HUES48 (cell line): ENCODE data around the gene PPIL6.
"Not testable (repeated sequence)": the region's sequence is repeated elsewhere in the genome, so short reads cannot be mapped to it uniquely, and the experiment has no call there.

Experiments used
- H3K27ac ChIP-seq: one replicate; pipeline ENCODE4 v1.7.0; 2013; ENCODE audit warnings: low read depth, low read length, inconsistent platforms
- H3K27me3 ChIP-seq: 2 replicates; pipeline ENCODE4 v1.6.1; 2013; ENCODE audit warnings: mild to moderate bottlenecking, low read length; ENCODE audit not compliant: control insufficient read depth, insufficient read depth
- H3K36me3 ChIP-seq: 2 replicates; pipeline ENCODE4 v1.6.1; 2013; ENCODE audit warnings: low read length; ENCODE audit not compliant: control insufficient read depth, insufficient read depth
- H3K4me1 ChIP-seq: 2 replicates; pipeline ENCODE4 v1.6.1; 2013; ENCODE audit warnings: mild to moderate bottlenecking, low read length; ENCODE audit not compliant: control insufficient read depth, insufficient read depth
- H3K4me3 ChIP-seq: 2 replicates; pipeline ENCODE4 v1.5.1; 2013; ENCODE audit warnings: mild to moderate bottlenecking, low read depth, low read length
- H3K9ac ChIP-seq: 2 replicates; pipeline ENCODE4 v1.6.1; 2013; ENCODE audit warnings: mild to moderate bottlenecking, low read depth, low read length, moderate library complexity
- H3K9me3 ChIP-seq: 2 replicates; pipeline ENCODE4 v1.6.1; 2013; ENCODE audit warnings: low read length; ENCODE audit not compliant: control insufficient read depth, insufficient read depth

PPIL6 gene

DNA sequence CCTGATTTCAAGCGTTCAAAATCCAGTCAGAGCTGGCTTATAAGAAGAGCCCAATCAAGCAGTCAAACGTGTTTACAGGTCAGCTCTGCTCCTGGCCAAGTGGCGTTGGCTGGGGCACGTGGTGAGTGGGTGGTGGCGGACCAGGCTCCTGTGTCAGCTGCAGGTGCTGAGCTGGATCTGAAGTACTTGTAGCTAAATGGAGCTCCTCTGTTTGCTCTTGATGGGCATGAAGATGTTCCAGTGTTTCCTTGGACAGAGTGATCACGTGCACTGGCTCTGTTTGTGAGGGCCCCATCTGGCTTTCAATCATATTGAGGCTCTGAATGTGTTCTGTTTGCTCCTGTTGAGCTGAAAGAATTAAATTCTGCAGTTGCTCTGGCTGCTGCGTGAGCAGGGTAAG is 25.3 kb upstream of the PPIL6 start:
- H3K27ac ChIP-seq, result no peak overlapping the region
- no peak overlapping the region for H3K9ac ChIP-seq
- no peaks in the 10 kb centered on the region for H3K9me3 ChIP-seq
- H3K4me1 ChIP-seq, result no peaks in the 10 kb centered on the region
- H3K4me3 ChIP-seq, result no peak overlapping the region
- H3K36me3 ChIP-seq, result peaks cover 99% of the 10 kb centered on the region
- no peaks in the 10 kb centered on the region for H3K27me3 ChIP-seq

DNA sequence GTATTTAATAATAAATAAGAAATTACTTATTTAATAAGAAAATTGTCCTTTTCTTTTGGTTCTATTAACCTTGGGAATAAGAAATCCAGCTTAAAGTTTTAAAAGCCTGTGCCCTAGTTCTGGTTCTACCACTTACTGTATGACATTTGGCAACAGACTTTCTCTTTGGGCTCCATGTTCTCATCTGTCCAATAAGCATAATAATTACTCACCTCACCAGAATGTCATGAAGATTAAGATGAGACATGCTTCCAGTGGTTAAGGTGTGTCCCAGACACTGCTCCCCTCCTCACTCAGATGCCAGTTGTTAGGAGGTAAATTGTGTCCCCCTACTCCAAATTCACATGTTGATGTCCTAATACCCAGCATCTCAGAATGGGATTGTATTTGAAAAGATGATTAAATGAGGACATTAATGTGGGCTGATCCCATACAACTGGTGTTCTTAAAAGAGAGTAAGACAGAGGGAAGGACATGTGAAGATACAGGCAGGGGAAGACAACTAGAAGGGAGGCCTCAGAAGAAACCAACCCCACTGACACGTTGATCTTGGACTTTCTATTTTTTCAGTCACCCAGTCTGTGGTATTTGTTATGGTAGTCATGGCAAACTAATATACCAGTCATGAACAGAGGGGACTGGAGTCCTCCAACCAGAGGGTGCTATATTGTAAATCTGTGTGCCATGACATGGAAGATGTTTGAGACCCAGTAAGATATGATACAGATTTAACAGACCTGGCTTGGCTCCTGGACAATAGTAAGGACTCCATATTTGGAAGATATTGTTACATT is 21.5 kb upstream of the PPIL6 start:
- Histone ChIP-seq H3K4me1 (peaks cover 12% of the 10 kb centered on the region), H3K27ac (no peak overlapping the region), H3K36me3 (peaks cover 62% of the 10 kb centered on the region), H3K9me3 (no peaks in the 10 kb centered on the region), H3K27me3 (no peaks in the 10 kb centered on the region), H3K4me3 (no peak overlapping the region), H3K9ac (no peak overlapping the region)

GRCh38 chr6:109461205-109461604 is 20.8 kb upstream of the PPIL6 start:
- not testable (repeated sequence) for H3K9me3 ChIP-seq, H3K9ac ChIP-seq, H3K27me3 ChIP-seq, H3K27ac ChIP-seq, H3K4me3 ChIP-seq
- peaks cover 18% of the 10 kb centered on the region for H3K4me1 ChIP-seq
- H3K36me3 ChIP-seq, result peaks cover 54% of the 10 kb centered on the region

DNA sequence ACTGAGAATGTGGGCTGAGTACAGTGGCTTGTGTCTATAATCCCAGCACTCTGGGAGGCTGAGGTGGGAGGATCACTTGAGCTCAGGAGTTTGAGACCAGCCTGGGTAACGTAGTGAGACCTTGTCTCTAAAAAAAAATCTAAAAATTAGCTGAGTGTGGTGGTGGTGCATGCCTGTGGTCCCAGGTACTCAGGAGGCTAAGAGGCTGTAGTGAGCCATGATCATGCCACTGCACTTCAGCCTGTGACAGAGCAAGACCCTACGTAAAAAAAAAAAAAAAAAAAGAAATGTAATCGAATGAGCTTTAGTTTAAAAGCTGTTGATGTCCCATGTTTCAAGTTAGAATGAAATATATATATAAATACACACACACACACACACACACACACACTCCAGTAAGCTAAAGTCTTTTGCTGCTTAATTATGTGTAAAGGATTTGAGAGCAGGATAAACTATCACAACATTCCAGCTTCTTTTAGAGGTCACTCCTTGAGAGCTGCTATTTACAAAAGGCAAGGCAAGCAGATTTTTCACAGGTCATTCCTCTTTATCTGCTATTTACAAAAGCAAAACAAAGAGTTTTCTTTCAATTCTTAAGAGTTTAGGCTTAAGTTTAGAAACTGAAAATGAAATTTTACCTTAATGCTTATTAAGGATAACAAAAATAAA is 19.9 kb upstream of the PPIL6 start:
- Histone ChIP-seq H3K9me3 (no peaks in the 10 kb centered on the region), H3K27me3 (no peaks in the 10 kb centered on the region), H3K27ac (no peak overlapping the region), H3K9ac (no peak overlapping the region), H3K4me3 (no peak overlapping the region), H3K4me1 (peaks cover 18% of the 10 kb centered on the region), H3K36me3 (peaks cover 45% of the 10 kb centered on the region)

- H3K9ac ChIP-seq, result no peak overlapping the region
- H3K4me3 ChIP-seq, result no peak overlapping the region
- H3K36me3 ChIP-seq, result peaks cover 32% of the 10 kb centered on the region
- H3K27me3 ChIP-seq, result no peaks in the 10 kb centered on the region
- H3K9me3 ChIP-seq, result no peaks in the 10 kb centered on the region
- H3K4me1 ChIP-seq, result peaks cover 25% of the 10 kb centered on the region
- H3K27ac ChIP-seq, result no peak overlapping the region
Observed at GRCh38 chr6:109458774-109459531, 18.5 kb upstream of the PPIL6 start.

GRCh38 chr6:109457562-109457996 is 17.2 kb upstream of the PPIL6 start:
- Histone ChIP-seq H3K27ac (no peak overlapping the region), H3K4me1 (peaks cover 26% of the 10 kb centered on the region), H3K36me3 (peaks cover 28% of the 10 kb centered on the region), H3K9me3 (no peaks in the 10 kb centered on the region), H3K9ac (no peak overlapping the region), H3K27me3 (no peaks in the 10 kb centered on the region), H3K4me3 (no peak overlapping the region)

GRCh38 chr6:109456710-109457561 is 16.5 kb upstream of the PPIL6 start:
- H3K36me3 ChIP-seq, result peaks cover 28% of the 10 kb centered on the region
- no peak overlapping the region for H3K9ac ChIP-seq
- peak overlapping the region; percentile 94 for H3K4me3 ChIP-seq
- peaks cover 26% of the 10 kb centered on the region for H3K4me1 ChIP-seq
- no peaks in the 10 kb centered on the region for H3K27me3 ChIP-seq
- no peaks in the 10 kb centered on the region for H3K9me3 ChIP-seq
- no peak overlapping the region for H3K27ac ChIP-seq

DNA sequence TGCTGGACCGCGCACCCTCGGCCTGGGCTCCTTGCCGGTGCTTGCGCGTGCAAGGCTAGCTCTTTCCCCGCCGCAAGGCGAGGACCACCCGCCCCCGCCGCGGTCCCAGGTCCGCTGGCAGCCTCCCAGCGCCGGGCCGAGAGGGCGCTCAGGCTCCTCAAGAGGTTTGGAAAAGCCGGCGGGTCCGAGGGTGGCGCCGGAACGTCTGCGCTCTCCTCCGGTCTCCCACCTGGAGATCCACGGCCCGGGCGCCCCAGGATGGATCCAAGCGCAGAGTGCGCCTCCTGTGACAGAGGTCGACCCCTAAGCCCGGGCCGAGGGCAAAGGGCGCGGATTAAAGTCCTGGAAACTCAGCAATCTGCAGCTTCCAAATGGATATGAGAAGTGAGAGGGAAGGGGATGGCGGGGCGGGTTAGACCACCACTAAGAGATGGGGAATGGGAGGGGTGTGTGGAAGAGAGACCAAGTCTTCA is 15.7 kb upstream of the PPIL6 start:
- H3K9ac ChIP-seq, result peak overlapping the region; percentile 8; the same call in 1 of the 2 replicates
- H3K4me3 ChIP-seq, result peak overlapping the region; percentile 94
- no peaks in the 10 kb centered on the region for H3K27me3 ChIP-seq
- peaks cover 26% of the 10 kb centered on the region for H3K4me1 ChIP-seq
- H3K27ac ChIP-seq, result peak overlapping the region; percentile 40
- H3K36me3 ChIP-seq, result peaks cover 27% of the 10 kb centered on the region
- H3K9me3 ChIP-seq, result no peaks in the 10 kb centered on the region

GRCh38 chr6:109455437-109456110 is 15.1 kb upstream of the PPIL6 start, which contains the start of gene MICAL1:
MICAL1 (minus strand) TSS chr6:109455772; CDS start chr6:109454196, 1,576 bp downstream.
- H3K9ac ChIP-seq, result peak within 1 kb of the TSS; percentile 60
- peaks cover 26% of the 10 kb centered on the region for H3K4me1 ChIP-seq
- H3K27ac ChIP-seq, result peak within 1 kb of the TSS; percentile 76
- H3K9me3 ChIP-seq, result no peaks in the 10 kb centered on the region
- H3K36me3 ChIP-seq, result peaks cover 25% of the 10 kb centered on the region
- H3K27me3 ChIP-seq, result no peaks in the 10 kb centered on the region
- H3K4me3 ChIP-seq, result peak within 1 kb of the TSS; percentile 94
